HCT116 (cell line): ENCODE data around the gene ZNF331. TPM values are rescaled to one million over a fixed set of nuclear protein-coding genes. Genes with fewer than 3 reads are reported as not detected.

Experiments
- ATAC-seq: fragments of 200-7000 bp; cut with Tn5 transposase; 2 replicates; pipeline ENCODE4 v1.9.1; 2020; ENCODE audit warnings: mild to moderate bottlenecking, moderate library complexity
- BruUV-seq: library from RNA; stranded (reverse); fragments of 400-500 nt; replicated peaks from 2 replicates; lab custom pipeline; 2021; lab: Mats Ljungman, UMichigan
- CTCF ChIA-PET: fragments of 300-600 bp; sonication (Branson Sonifier 250); formaldehyde crosslinking; loops from one replicate; lab custom pipeline; 2021; ENCODE audit warnings: antibody characterized with exemption; lab: Charles Lee
- POLR2A ChIA-PET: fragments of 300-600, 350-600 bp; sonication (Branson Sonifier 250); formaldehyde crosslinking; loops from one replicate; lab custom pipeline; 2021; ENCODE audit warnings: antibody characterized with exemption; lab: Charles Lee
- RAD21 ChIA-PET, 2 experiments: fragments of 300-600 bp; sonication (Branson Sonifier 250); formaldehyde crosslinking; loops; one replicate each; lab custom pipeline; 2023; ENCODE audit warnings: low total read pairs in 2 of 2; ENCODE audit not compliant: uncharacterized antibody in 2 of 2, unreplicated experiment in 2 of 2, low non-redundant PET in 1 of 2; lab: Charles Lee
- DNase-seq: peaks from one replicate; pipeline ENCODE4 v3.0.0-alpha.2; 2010; ENCODE audit warnings: low read depth, low spot score
- H2AFZ ChIP-seq: fragments of 200-600 bp; shearing (Covaris generic), sonication (generic); 2 replicates; pipeline ENCODE4 v1.6.1; 2017; ENCODE audit warnings: low read depth, mixed run types, mixed read lengths, antibody characterized with exemption, low read length; ENCODE audit not compliant: poor library complexity, severe bottlenecking
- H3K27ac ChIP-seq: 2 replicates; pipeline ENCODE4 v1.5.1; 2012; ENCODE audit warnings: low read depth, low read length
- H3K27me3 ChIP-seq: fragments of 200-600 bp; sonication (generic); 2 replicates; pipeline ENCODE4 v1.6.1; 2016; ENCODE audit warnings: mixed run types, low read length, mixed read lengths; ENCODE audit not compliant: insufficient read depth
- H3K36me3 ChIP-seq, 2 experiments: fragments of 200-500 bp in 1 of 2; fragments of 200-600 bp in 1 of 2; sonication (Bioruptor generic) in 1 of 2; sonication (generic) in 1 of 2; 2 replicates each; pipeline versions ENCODE4 v1.5.1 to v1.6.1; 2014 to 2016; ENCODE audit warnings: low read length in 2 of 2, inconsistent platforms in 1 of 2, mixed read lengths in 1 of 2, mixed run types in 1 of 2; ENCODE audit not compliant: insufficient read depth in 2 of 2, control insufficient read depth in 1 of 2
- H3K4me1 ChIP-seq, 2 experiments: fragments of 200-600 bp in 1 of 2; sonication (generic) in 1 of 2; 2 replicates each; pipeline versions ENCODE4 v1.5.1 to v1.6.1; 2012 to 2017; ENCODE audit warnings: low read length in 2 of 2, inconsistent platforms in 1 of 2, mild to moderate bottlenecking in 1 of 2, mixed read lengths in 1 of 2, mixed run types in 1 of 2, moderate library complexity in 1 of 2; ENCODE audit not compliant: insufficient read depth in 2 of 2, control insufficient read depth in 1 of 2
- H3K4me2 ChIP-seq: fragments of 200-600 bp; sonication (generic); 2 replicates; pipeline ENCODE4 v1.6.1; 2017; ENCODE audit warnings: mixed run types, low read length, mixed read lengths
- H3K4me3 ChIP-seq, 2 experiments: fragments of 200-600 bp in 1 of 2; sonication (generic) in 1 of 2; replicated peaks in 1 of 2; 2 replicates each; pipeline ENCODE4 v1.5.1; 2011 to 2016; ENCODE audit warnings: low read length in 2 of 2, control low read depth in 1 of 2, low read depth in 1 of 2, mild to moderate bottlenecking in 1 of 2, mixed read lengths in 1 of 2, mixed run types in 1 of 2
- H3K79me2 ChIP-seq: fragments of 200-600 bp; sonication (generic); 2 replicates; pipeline ENCODE4 v1.6.1; 2017; ENCODE audit warnings: mild to moderate bottlenecking, mixed run types, low read length, moderate library complexity, mixed read lengths; ENCODE audit not compliant: insufficient read depth
- H3K9ac ChIP-seq: fragments of 200-600 bp; sonication (generic); 2 replicates; pipeline ENCODE4 v1.6.1; 2016; ENCODE audit warnings: low read length, mixed read lengths
- H3K9me2 ChIP-seq: fragments of 200-600 bp; sonication (generic), shearing (Covaris generic); 2 replicates; pipeline ENCODE4 v1.6.1; 2017; ENCODE audit warnings: mixed run types, mild to moderate bottlenecking, moderate library complexity; ENCODE audit not compliant: insufficient read depth
- H3K9me3 ChIP-seq, 2 experiments: fragments of 200-500 bp in 1 of 2; fragments of 200-600 bp in 1 of 2; sonication (Bioruptor generic) in 1 of 2; sonication (generic) in 1 of 2; 2 replicates each; pipeline ENCODE4 v1.6.1; 2014 to 2017; ENCODE audit warnings: low read length in 2 of 2, mixed read lengths in 2 of 2, inconsistent platforms in 1 of 2, low read depth in 1 of 2, mild to moderate bottlenecking in 1 of 2, mixed run types in 1 of 2, moderate library complexity in 1 of 2; ENCODE audit not compliant: control insufficient read depth in 1 of 2, insufficient read depth in 1 of 2
- H4K20me1 ChIP-seq: fragments of 200-600 bp; sonication (generic), shearing (Covaris generic); 2 replicates; pipeline ENCODE4 v1.6.1; 2017; ENCODE audit warnings: mixed run types, mild to moderate bottlenecking, moderate library complexity; ENCODE audit not compliant: insufficient read depth
- CBX3 ChIP-seq: IDR thresholded peaks from 2 replicates; pipeline ENCODE4 v1.6.1; 2012; ENCODE audit warnings: low read depth
- EZH2phosphoT487 ChIP-seq: fragments of 200-600 bp; IDR thresholded peaks from 2 replicates; pipeline ENCODE4 v1.6.1; 2018; ENCODE audit warnings: antibody characterized with exemption, borderline replicate concordance
- JUND ChIP-seq: IDR thresholded peaks from 2 replicates; pipeline ENCODE4 v1.6.1; 2012
- RAD21 ChIP-seq: IDR thresholded peaks from 2 replicates; pipeline ENCODE4 v1.6.1; 2012; ENCODE audit warnings: low read depth, mild to moderate bottlenecking
- SIN3A ChIP-seq: IDR thresholded peaks from 2 replicates; pipeline ENCODE4 v1.6.1; 2012; ENCODE audit warnings: low read depth
- SP1 ChIP-seq: IDR thresholded peaks from 2 replicates; pipeline ENCODE4 v1.6.1; 2012; ENCODE audit warnings: low read depth
- YY1 ChIP-seq: IDR thresholded peaks from 2 replicates; pipeline ENCODE4 v1.6.1; 2011; ENCODE audit warnings: low read length, low read depth, moderate library complexity, mild to moderate bottlenecking; ENCODE audit not compliant: insufficient replicate concordance; ENCODE audit errors: extremely low read depth
- ZNF274 ChIP-seq: fragments of 200-500 bp; sonication (Bioruptor generic); IDR thresholded peaks from 2 replicates; pipeline ENCODE4 v1.6.1; 2014; ENCODE audit warnings: mild to moderate bottlenecking, low read depth, low read length, inconsistent platforms
- intact Hi-C: fragments of 100-400 bp; cut with micrococcal nuclease; formaldehyde crosslinking; loops from 2 replicates; pipeline ENCODE4 v1.10.0; 2022
- total RNA-seq: library from RNA; stranded (reverse); gene quantifications from one replicate; pipeline ENCODE4 v1.2.1, GENCODE V29; 2021; ENCODE audit not compliant: unreplicated experiment
- TF ChIP-seq, protein P1 (sequence below): IDR thresholded peaks from 2 replicates; pipeline ENCODE4 v1.6.1; 2011; ENCODE audit warnings: mild to moderate bottlenecking, low read length, moderate library complexity; ENCODE audit not compliant: insufficient replicate concordance; ENCODE audit errors: extremely low read depth

Gene ZNF331
- total RNA-seq, 1 experiment from 2014 or later = 0.59 TPM

DNA sequence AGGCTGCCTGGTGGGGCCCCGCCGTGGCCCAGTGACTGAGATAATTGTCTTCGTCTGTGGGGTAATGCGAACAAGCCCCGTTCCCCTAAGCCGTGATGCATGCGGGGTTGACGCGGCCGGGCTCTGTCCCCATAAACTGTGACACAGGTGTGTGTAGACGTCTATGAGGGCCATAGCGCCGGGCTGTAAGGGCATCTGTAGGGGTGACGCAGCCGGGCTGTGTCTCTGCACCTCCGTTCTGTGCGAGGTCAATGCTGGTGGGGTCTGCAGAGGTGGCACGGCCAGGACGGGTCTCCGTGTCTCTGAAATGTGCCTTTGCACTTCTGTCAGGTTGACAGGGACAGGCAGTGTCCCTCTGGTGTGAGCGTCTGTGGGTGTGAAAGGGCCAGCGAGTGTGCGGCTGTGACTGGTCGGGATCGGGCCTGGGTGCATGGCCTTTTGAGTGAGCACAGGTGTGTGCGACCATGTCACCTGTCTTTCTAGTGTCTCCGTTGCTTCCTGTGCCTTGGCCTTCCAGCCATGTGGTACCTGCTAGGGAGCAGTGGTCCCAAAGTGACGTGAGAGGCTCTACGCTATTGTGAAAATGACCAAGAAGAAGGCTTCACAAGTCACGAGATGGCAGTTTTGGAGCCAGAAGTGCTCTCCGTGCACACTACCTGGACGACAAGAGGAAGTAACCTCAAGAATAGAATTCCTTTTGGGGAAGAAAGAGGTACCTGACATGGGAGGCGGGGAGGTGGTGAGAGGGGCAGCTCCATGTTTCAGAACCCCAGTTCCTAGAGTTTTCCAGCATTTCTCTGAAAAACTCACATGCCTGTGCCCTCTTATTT is 16.4 kb upstream of the ZNF331 start:
- ATAC-seq = no peak
- Histone ChIP-seq H3K4me3 (no peak overlapping the region), H3K36me3 (no peaks in the 10 kb centered on the region), H3K9me3 (peaks cover 4 to 10% of the 10 kb centered on the region in 2 experiments; a peak in 2 of 4 replicates), H3K9ac (no peak overlapping the region), H3K79me2 (no peaks in the 10 kb centered on the region), H3K4me1 (no peaks in the 10 kb centered on the region), H3K27ac (no peak overlapping the region), H2AFZ (no peak overlapping the region), H4K20me1 (no peaks in the 10 kb centered on the region), H3K27me3 (no peaks in the 10 kb centered on the region), H3K9me2 (no peaks in the 10 kb centered on the region), H3K4me2 (no peak overlapping the region)
- TF ChIP-seq ZNF274 (no peak), SIN3A (no peak), SP1 (no peak), RAD21 (no peak), EZH2phosphoT487 (no peak), JUND (no peak), YY1 (no peak), CBX3 (no peak)
- TF ChIP-seq, protein P1, sequence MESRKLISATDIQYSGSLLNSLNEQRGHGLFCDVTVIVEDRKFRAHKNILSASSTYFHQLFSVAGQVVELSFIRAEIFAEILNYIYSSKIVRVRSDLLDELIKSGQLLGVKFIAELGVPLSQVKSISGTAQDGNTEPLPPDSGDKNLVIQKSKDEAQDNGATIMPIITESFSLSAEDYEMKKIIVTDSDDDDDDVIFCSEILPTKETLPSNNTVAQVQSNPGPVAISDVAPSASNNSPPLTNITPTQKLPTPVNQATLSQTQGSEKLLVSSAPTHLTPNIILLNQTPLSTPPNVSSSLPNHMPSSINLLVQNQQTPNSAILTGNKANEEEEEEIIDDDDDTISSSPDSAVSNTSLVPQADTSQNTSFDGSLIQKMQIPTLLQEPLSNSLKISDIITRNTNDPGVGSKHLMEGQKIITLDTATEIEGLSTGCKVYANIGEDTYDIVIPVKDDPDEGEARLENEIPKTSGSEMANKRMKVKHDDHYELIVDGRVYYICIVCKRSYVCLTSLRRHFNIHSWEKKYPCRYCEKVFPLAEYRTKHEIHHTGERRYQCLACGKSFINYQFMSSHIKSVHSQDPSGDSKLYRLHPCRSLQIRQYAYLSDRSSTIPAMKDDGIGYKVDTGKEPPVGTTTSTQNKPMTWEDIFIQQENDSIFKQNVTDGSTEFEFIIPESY = no peak
- no TSS peak for BruUV-seq
- CTCF ChIA-PET = no interaction called here
- intact Hi-C loops = no loop called here
- POLR2A ChIA-PET = no interaction called here
- RAD21 ChIA-PET = no interaction called here
- DNase-seq = no peak
